Upper lobe of left lung (tissue), 6 donors: ENCODE data around the gene ZNF697. TPM values are rescaled to one million over a fixed set of nuclear protein-coding genes. Genes with fewer than 3 reads are reported as not detected.

Experiments
- ATAC-seq, 2 donors: fragments of 200-7000 bp; cut with Tn5 transposase; one replicate each; pipeline ENCODE4 v1.9.1; 2022; ENCODE audit warnings: mild to moderate bottlenecking in 2 of 2, moderate library complexity in 2 of 2; ENCODE audit not compliant: low FRiP score in 2 of 2
- DNase-seq, 2 donors: peaks; one replicate each; pipeline ENCODE4 v3.0.0-alpha.2; 2019 to 2020
- H3K27ac ChIP-seq, 4 donors: fragments of 200-600 bp; sonication (generic); one replicate each; pipeline ENCODE4 v1.5.1; 2016 to 2019
- H3K27me3 ChIP-seq, 4 donors: fragments of 200-600 bp; sonication (generic); one replicate each; pipeline ENCODE4 v1.5.1; 2017 to 2019
- H3K36me3 ChIP-seq, 4 donors: fragments of 200-600 bp; sonication (generic); one replicate each; pipeline ENCODE4 v1.5.1; 2016 to 2019
- H3K4me1 ChIP-seq, 4 donors: fragments of 200-600 bp; sonication (generic); one replicate each; pipeline ENCODE4 v1.5.1; 2018 to 2019
- H3K4me3 ChIP-seq, 4 donors: fragments of 200-600 bp; sonication (generic); one replicate each; pipeline ENCODE4 v1.5.1; 2017 to 2019; ENCODE audit warnings: mild to moderate bottlenecking in 2 of 4, moderate library complexity in 1 of 4
- H3K9me3 ChIP-seq, 4 donors: fragments of 200-600 bp; sonication (generic); one replicate each; pipeline ENCODE4 v1.5.1; 2018 to 2019
- EP300 ChIP-seq, 4 donors: sonication (generic); formaldehyde crosslinking; IDR thresholded peaks; one replicate each; pipeline ENCODE4 v1.5.1; 2017; ENCODE audit warnings: antibody characterized with exemption in 4 of 4, control low read depth in 2 of 4
- POLR2A ChIP-seq, 4 donors: fragments of 450-650 bp; IDR thresholded peaks; one replicate each; pipeline ENCODE4 v1.5.1; 2016 to 2017; ENCODE audit warnings: antibody characterized with exemption in 4 of 4, mild to moderate bottlenecking in 2 of 4
- POLR2AphosphoS5 ChIP-seq, 2 donors: sonication (generic); formaldehyde crosslinking; IDR thresholded peaks; one replicate each; pipeline ENCODE4 v1.5.1; 2017; ENCODE audit warnings: antibody characterized with exemption in 2 of 2
- WGBS, 2 donors: methylation state at CpG; one replicate each; pipeline ENCODE4 v1.1.5; 2017 to 2018; 5-methylcytosine and 5-hydroxymethylcytosine counted together
- total RNA-seq, 6 donors: library from RNA; depleted of rRNA in 4 of 6; stranded (reverse); fragments of >200 nt in 4 of 6; gene quantifications; one replicate each; pipeline versions ENCODE4 v1.1.0 to v1.2.1, GENCODE V29; 2016 to 2021
- TF ChIP-seq, protein P1 (sequence below), 6 experiments: fragments of 450-650 bp in 4 of 6; fragments of 200-600 bp in 2 of 6; sonication (generic) in 2 of 6; IDR thresholded peaks; one replicate each; pipeline ENCODE4 v1.5.1; 2016 to 2019; ENCODE audit warnings: antibody characterized with exemption in 6 of 6
- donor health status: DM: no; HTN: no; CAD: no; lungs with moderate emphysema.
- donor health status: DM: no; HTN: yes; CAD: no; lungs with severe emphysema.

The ZNF697 gene
- total RNA-seq, 6 donors from 2014 or later: 4.4 to 10.3 (median 8.0) TPM

- no peak for TF ChIP-seq EP300 (IDR thresholded peaks at IDR 0.05)
- TF ChIP-seq, protein P1, sequence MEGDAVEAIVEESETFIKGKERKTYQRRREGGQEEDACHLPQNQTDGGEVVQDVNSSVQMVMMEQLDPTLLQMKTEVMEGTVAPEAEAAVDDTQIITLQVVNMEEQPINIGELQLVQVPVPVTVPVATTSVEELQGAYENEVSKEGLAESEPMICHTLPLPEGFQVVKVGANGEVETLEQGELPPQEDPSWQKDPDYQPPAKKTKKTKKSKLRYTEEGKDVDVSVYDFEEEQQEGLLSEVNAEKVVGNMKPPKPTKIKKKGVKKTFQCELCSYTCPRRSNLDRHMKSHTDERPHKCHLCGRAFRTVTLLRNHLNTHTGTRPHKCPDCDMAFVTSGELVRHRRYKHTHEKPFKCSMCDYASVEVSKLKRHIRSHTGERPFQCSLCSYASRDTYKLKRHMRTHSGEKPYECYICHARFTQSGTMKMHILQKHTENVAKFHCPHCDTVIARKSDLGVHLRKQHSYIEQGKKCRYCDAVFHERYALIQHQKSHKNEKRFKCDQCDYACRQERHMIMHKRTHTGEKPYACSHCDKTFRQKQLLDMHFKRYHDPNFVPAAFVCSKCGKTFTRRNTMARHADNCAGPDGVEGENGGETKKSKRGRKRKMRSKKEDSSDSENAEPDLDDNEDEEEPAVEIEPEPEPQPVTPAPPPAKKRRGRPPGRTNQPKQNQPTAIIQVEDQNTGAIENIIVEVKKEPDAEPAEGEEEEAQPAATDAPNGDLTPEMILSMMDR (IDR thresholded peaks at IDR 0.05): no peak
- no peak for TF ChIP-seq POLR2AphosphoS5 (IDR thresholded peaks at IDR 0.05)
- TF ChIP-seq POLR2A (IDR thresholded peaks at IDR 0.05): no peak
- H3K4me1 ChIP-seq: peaks cover 8 to 19% (median 16%) of the 10 kb centered on the region in 4 donors
Observed at GRCh38 chr1:119646521-119647227, 1.4 kb downstream of the ZNF697 start.

DNA sequence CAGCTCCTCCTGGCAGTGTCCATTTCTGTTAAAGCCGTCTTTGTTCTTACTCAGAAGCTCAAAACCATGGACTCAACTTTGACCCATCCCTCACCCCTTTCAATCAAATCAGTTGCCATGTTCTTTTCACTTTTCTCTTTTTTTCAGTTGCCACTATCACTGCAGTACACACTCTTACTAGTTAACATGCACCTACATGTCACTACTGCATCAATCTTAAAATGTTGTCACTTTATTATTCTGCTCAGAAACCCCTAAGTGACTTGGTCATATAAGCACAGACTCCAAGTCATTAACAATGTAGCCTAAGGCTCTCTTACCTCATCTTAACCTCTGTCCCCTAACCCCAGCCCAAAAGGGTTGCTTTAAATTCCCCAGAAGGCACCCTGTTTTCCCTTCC, 9.0 kb downstream of the ZNF697 start:
- peak overlapping the region in 2 of 4 donors; percentile 33 to 36 for H3K27ac ChIP-seq
- no peaks in the 10 kb centered on the region for H3K9me3 ChIP-seq
- H3K27me3 ChIP-seq: no peaks in the 10 kb centered on the region
- no peaks in the 10 kb centered on the region for H3K36me3 ChIP-seq
- TF ChIP-seq EP300 (IDR thresholded peaks at IDR 0.05) (no peak), POLR2AphosphoS5 (IDR thresholded peaks at IDR 0.05) (no peak), POLR2A (IDR thresholded peaks at IDR 0.05) (no peak)
- TF ChIP-seq, protein P1 (IDR thresholded peaks at IDR 0.05): no peak
- DNase-seq: no peak
- no peak for ATAC-seq
- 82 to 90% methylated on average over 1 of the region's 1 CpG for WGBS, 2 donors
- H3K4me1 ChIP-seq: peaks cover 0 to 37% (median 11%) of the 10 kb centered on the region in 4 donors
- no peak overlapping the region for H3K4me3 ChIP-seq

More at GRCh38 chr1:119646521-119647227, 1.4 kb downstream of the ZNF697 start:
- peak overlapping the region; percentile 67 to 97 (median 82) for H3K4me3 ChIP-seq
- peak in 1 of 2 donors; percentile 0 for ATAC-seq
- 45 to 48% methylated on average over 15 of the region's 15 CpGs for WGBS, 2 donors
- no peaks in the 10 kb centered on the region for H3K36me3 ChIP-seq
- H3K27me3 ChIP-seq: no peaks in the 10 kb centered on the region
- H3K27ac ChIP-seq: peak overlapping the region; percentile 86 to 94 (median 91)
- DNase-seq: no peak
- H3K9me3 ChIP-seq: no peaks in the 10 kb centered on the region

DNA sequence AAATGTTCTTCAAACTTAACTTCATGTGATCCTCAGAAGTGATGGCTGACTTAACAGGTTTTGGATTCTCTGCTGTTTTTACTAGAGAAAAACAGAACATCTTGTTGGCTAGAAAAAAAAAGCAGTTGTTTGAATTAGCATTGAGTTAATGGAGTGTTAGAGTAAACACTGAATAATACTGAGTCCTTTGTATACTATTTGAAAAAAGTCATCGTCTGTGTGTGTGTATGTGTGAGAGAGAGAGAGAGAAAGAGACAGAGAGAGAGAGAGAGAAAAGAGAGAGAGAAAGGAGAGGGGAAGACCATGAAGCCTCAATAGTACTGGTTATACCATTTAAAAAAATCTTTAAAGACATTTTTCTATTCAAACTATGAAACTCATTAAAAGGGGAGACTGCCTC, 10.4 kb downstream of the ZNF697 start:
- H3K4me1 ChIP-seq: peaks cover 8 to 51% (median 23%) of the 10 kb centered on the region in 4 donors
- 21 to 23% methylated on average over 1 of the region's 1 CpG for WGBS, 2 donors
- H3K36me3 ChIP-seq: no peaks in the 10 kb centered on the region
- H3K27ac ChIP-seq: peak overlapping the region in 2 of 4 donors; percentile 42 to 74
- TF ChIP-seq EP300 (IDR thresholded peaks at IDR 0.05) (no peak), POLR2AphosphoS5 (IDR thresholded peaks at IDR 0.05) (no peak), POLR2A (IDR thresholded peaks at IDR 0.05) (no peak)
- TF ChIP-seq, protein P1 (IDR thresholded peaks at IDR 0.05): no peak
- no peak for DNase-seq
- no peaks in the 10 kb centered on the region for H3K9me3 ChIP-seq
- no peaks in the 10 kb centered on the region for H3K27me3 ChIP-seq
- H3K4me3 ChIP-seq: no peak overlapping the region
- ATAC-seq: no peak

DNA sequence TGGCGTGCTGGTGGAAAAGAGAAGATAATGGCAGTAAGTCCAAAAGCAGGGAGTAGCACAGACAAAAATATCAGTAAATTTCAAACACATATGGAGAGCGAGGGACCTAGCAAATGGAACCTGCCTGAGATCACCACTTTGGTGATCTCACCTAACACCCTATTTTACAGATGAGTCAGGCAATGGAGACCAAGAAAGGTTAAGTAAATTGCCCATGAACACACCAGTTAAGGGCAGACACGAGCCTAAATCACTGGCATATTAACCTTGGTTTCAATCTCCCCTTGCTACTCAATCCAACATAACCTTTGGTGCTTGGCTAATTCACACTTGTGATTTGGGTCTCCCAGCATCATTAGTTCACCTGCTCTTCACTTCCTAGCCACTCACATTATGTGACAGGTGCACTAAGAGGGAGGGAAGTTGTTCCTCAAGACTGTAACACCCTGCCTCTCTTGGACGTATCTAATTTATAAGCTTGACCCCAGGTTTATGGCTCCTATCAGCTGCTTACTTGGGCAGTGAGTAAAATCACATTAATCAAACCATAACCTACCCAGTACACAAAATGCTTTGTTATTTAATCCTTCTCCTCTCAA, 11.5 kb downstream of the ZNF697 start:
- H3K9me3 ChIP-seq: no peaks in the 10 kb centered on the region
- peaks cover 19 to 62% (median 35%) of the 10 kb centered on the region in 4 donors for H3K4me1 ChIP-seq
- no peak for ATAC-seq
- no peaks in the 10 kb centered on the region for H3K36me3 ChIP-seq
- TF ChIP-seq POLR2AphosphoS5 (IDR thresholded peaks at IDR 0.05) (no peak), EP300 (IDR thresholded peaks at IDR 0.05) (no peak), POLR2A (IDR thresholded peaks at IDR 0.05) (no peak)
- TF ChIP-seq, protein P1 (IDR thresholded peaks at IDR 0.05): no peak
- 88% methylated on average over 4 of the region's 4 CpGs for WGBS, 2 donors
- no peaks in the 10 kb centered on the region for H3K27me3 ChIP-seq
- no peak for DNase-seq
- peak overlapping the region in 3 of 4 donors; percentile 25 to 74 (median 42) for H3K27ac ChIP-seq
- H3K4me3 ChIP-seq: no peak overlapping the region
